HepG2 (cell line): Measurements from ENCODE around the gene RANBP2. TPM values are rescaled to one million over a fixed set of nuclear protein-coding genes. Genes with fewer than 3 reads are reported as not detected.

Experiments used
- CC2D1A ChIP-seq: sonication (generic); formaldehyde crosslinking; IDR thresholded peaks from 2 replicates; pipeline ENCODE4 v1.8.1; 2023; ENCODE audit warnings: mild to moderate bottlenecking, missing genetic modification reagents
- CREB3 ChIP-seq: sonication (generic); formaldehyde crosslinking; IDR thresholded peaks from 2 replicates; pipeline ENCODE4 v1.5.0; 2020; ENCODE audit warnings: missing genetic modification reagents
- EEA1 ChIP-seq: sonication (generic); formaldehyde crosslinking; IDR thresholded peaks from 2 replicates; pipeline ENCODE4 v1.5.1; 2020; ENCODE audit warnings: mild to moderate bottlenecking, missing genetic modification reagents, borderline replicate concordance
- HES4 ChIP-seq: sonication (generic); formaldehyde crosslinking; IDR thresholded peaks from 2 replicates; pipeline ENCODE4 v1.9.0; 2021; ENCODE audit warnings: mild to moderate bottlenecking, missing genetic modification reagents, borderline replicate concordance
- HNF4G ChIP-seq, 2 experiments: sonication (generic) in 1 of 2; formaldehyde crosslinking in 1 of 2; IDR thresholded peaks; 2 replicates each; pipeline versions ENCODE4 v1.4.0 to v1.6.1; 2011 to 2020; ENCODE audit warnings: borderline replicate concordance in 2 of 2, low read depth in 2 of 2, mild to moderate bottlenecking in 2 of 2, low read length in 1 of 2, missing genetic modification reagents in 1 of 2, moderate library complexity in 1 of 2
- RXRB ChIP-seq: IDR thresholded peaks from 2 replicates; pipeline ENCODE4 v1.6.1; 2016; ENCODE audit warnings: borderline replicate concordance, missing genetic modification reagents, missing compliant biosample characterization
- STAG1 ChIP-seq: sonication (generic); formaldehyde crosslinking; IDR thresholded peaks from 2 replicates; pipeline ENCODE4 v1.4.0; 2020; ENCODE audit warnings: missing genetic modification reagents
- TAF15 ChIP-seq: fragments of 200-400 bp; formaldehyde crosslinking; IDR thresholded peaks from one replicate; pipeline ENCODE4 v1.6.1; 2018; ENCODE audit warnings: mild to moderate bottlenecking, low read depth, low read length; ENCODE audit not compliant: poor library complexity, severe bottlenecking
- ZFP91 ChIP-seq: sonication (generic); formaldehyde crosslinking; IDR thresholded peaks from 2 replicates; pipeline ENCODE4 v1.9.0; 2022; ENCODE audit warnings: missing genetic modification reagents, mild to moderate bottlenecking, borderline replicate concordance
- ZNF142 ChIP-seq: sonication (generic); formaldehyde crosslinking; IDR thresholded peaks from 2 replicates; pipeline ENCODE4 v1.4.0; 2020; ENCODE audit warnings: missing genetic modification reagents
- ZNF841 ChIP-seq: sonication (generic); formaldehyde crosslinking; IDR thresholded peaks from 2 replicates; pipeline ENCODE4 v1.8.1; 2023; ENCODE audit warnings: missing genetic modification reagents, borderline replicate concordance
- ZSCAN31 ChIP-seq: sonication (generic); formaldehyde crosslinking; IDR thresholded peaks from 2 replicates; pipeline ENCODE4 v1.5.0; 2020; ENCODE audit warnings: low read depth, mild to moderate bottlenecking, missing genetic modification reagents
- polyA plus RNA-seq, 8 experiments: library from polyadenylated mRNA; depleted of rRNA in 3 of 8; stranded (reverse) in 7 of 8; unstranded in 1 of 8; fragments of >200 nt; fragmentation: Illumina TruSeq in 4 of 8; extraction: Trizol in 4 of 8; gene quantifications; 2 replicates each; pipeline versions ENCODE4 v1.2.1 to v1.2.3, GENCODE V29; 2011 to 2016; ENCODE audit warnings: low read depth in 4 of 8, missing spikeins in 1 of 8, mixed read lengths in 1 of 8; ENCODE audit not compliant: insufficient read depth in 1 of 8
- total RNA-seq, 5 experiments: library from RNA; depleted of rRNA; stranded (reverse); fragments of >200 nt; fragmentation: Illumina TruSeq; extraction: Trizol; gene quantifications; 2 replicates each; pipeline ENCODE4 v1.2.3, GENCODE V29; 2016; ENCODE audit warnings: low read depth in 1 of 5
- TF ChIP-seq, protein P1 (sequence below): sonication (generic); formaldehyde crosslinking; IDR thresholded peaks from 2 replicates; pipeline ENCODE4 v1.4.0; 2020; ENCODE audit warnings: missing genetic modification reagents, borderline replicate concordance

The RANBP2 gene
- total and polyA plus RNA-seq, 2 of the 13 experiments (the other 11 are each of a cell fraction or from before 2014, with no cell fraction given): 12.2 to 87.0 TPM

DNA sequence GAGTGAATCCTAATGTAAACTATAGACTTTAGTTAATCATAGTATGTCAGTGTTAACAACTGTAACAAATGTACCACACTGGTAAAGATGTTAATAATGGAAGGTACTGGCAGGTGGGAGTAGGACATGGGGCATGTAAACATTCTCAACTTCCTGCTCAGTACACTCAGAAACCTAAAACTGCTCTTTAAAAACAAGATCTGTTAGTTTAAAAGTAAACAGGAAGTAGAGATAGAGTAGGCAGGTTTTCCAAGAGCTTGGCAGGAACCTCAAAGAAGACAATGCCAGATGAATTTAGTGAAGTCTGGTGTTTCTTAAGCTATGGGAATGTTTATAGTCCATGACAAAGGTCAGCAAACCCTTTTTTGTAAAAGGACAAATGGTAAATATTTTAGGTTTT, 113.9 kb downstream of the RANBP2 start (continued):
- TF ChIP-seq STAG1 (CRISPR knock-in tag): no peak
- no peak for TF ChIP-seq ZNF142
- TF ChIP-seq ZSCAN31 (CRISPR knock-in tag): no peak
- TF ChIP-seq HNF4G (IDR thresholded peaks at IDR 0.05; ENCODE audit: borderline replicate concordance, low read depth, low read length): no peak
- TF ChIP-seq HNF4G (CRISPR knock-in tag; IDR thresholded peaks at IDR 0.05; ENCODE audit: borderline replicate concordance, low read depth): 0 out of 2 replicates have a peak, but pooled peaks have one; percentile 13
- TF ChIP-seq, protein P1, sequence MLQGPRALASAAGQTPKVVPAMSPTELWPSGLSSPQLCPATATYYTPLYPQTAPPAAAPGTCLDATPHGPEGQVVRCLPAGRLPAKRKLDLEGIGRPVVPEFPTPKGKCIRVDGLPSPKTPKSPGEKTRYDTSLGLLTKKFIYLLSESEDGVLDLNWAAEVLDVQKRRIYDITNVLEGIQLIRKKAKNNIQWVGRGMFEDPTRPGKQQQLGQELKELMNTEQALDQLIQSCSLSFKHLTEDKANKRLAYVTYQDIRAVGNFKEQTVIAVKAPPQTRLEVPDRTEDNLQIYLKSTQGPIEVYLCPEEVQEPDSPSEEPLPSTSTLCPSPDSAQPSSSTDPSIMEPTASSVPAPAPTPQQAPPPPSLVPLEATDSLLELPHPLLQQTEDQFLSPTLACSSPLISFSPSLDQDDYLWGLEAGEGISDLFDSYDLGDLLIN (CRISPR knock-in tag): no peak
- no peak for TF ChIP-seq CREB3 (CRISPR knock-in tag)
- no peak for TF ChIP-seq HES4 (CRISPR knock-in tag)
- no peak for TF ChIP-seq CC2D1A (CRISPR knock-in tag)
- no peak for TF ChIP-seq TAF15
- no peak for TF ChIP-seq EEA1 (CRISPR knock-in tag)
- peak; percentile 95 for TF ChIP-seq RXRB
- no peak for TF ChIP-seq ZFP91
- TF ChIP-seq ZNF841 (CRISPR knock-in tag): no peak
